Stimulated activated CD8-positive, alpha-beta memory T cell treated with anti-CD3 and anti-CD28 coated beads, Interleukin-4, amount 100 ng/mL, for 48 hours (primary cell): ENCODE results near the gene COASY.

Experiments
- DNase-seq: peaks from one replicate; pipeline ENCODE4 v3.0.0-alpha.2; 2020

COASY gene

DNA sequence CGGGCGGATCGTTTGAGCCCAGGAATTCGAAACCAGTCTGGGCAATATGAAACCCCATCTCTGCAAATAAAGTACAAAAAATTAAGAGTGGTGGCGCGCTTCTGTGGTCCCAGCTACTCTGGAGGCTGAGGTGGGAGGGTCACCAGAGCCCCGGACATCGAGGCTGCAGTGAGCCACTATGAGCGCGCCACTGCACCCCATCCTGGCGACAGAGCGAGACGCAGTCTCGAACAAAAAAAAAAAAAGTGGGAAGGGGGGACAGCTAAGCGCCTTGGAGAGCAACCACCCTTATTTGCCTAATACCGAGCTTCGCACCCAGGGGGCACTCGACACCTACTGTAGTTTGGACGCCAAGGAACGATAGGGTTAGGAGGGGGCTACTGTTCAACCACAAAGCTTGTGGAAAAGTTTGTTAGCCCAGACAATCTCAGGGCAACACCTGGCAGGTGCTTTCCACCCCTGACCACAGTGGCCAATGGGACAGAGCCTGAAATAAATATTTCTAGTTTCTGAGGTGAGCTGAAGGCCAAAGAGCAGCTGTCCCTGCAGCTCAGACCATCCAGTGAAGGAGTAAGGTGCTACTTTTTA, 16.4 kb downstream of the COASY start:
- peak; percentile 86 for DNase-seq

DNA sequence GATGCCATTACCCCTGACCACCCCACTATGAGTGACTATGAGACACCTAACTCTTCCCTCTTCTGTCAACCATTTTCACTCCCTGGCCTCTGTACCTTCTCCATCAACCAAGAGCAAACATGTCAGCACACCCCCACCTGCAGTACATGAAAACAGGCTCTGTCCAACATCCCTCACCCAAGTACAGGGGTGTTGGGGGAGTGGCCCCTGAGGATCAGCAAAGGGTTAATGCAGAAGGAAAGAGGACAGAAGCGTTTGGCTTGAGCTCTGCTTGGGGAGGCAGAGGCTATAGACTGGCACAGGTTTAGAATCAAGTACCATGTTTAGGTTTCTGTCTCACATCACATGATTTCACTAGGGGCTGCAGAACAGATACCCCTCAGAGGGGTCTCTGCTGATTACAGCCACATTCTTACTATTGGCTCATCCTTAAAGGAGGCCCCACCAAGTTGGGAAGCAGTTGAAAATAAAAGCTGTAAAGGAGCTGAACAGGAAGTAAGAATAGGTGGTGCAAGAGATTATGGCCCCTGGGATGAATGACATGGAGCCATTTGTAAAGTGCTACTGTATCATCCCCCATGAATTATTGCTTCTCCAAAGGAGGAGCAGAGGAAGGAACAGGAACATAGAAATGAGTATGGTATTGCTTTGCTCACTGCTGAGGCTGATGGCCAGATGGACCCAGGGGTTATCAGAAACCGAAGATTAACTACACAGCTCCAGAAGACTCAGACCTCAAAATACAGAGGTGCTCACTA, 18.0 kb downstream of the COASY start:
- DNase-seq, result no peak

DNA sequence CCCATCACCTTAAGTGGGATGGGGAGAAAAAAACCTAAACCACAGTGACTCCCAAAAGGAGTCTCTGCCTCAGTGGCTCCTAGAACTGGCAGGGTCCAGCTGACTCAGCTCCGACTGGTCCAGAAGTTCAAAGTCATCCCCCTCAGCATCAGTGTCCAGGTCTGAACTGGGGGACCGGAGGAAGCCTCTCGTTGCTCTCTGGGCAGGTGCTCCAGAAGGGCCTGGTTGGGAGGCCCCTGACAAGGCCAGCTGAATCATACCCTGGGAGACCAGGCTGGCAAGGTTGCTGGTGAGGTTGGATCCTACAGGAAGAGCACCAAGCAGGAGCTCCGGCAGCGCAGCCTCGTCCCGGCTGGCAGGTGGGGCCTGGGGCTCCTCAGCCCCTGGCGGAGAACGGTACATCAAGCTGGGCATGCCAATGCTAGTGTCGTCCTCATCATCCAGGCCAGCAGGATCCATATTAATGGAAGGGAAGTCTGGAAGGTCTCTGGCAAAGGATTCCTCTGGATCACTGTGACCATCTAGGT, 19.9 kb downstream of the COASY start:
- DNase-seq, result no peak

DNA sequence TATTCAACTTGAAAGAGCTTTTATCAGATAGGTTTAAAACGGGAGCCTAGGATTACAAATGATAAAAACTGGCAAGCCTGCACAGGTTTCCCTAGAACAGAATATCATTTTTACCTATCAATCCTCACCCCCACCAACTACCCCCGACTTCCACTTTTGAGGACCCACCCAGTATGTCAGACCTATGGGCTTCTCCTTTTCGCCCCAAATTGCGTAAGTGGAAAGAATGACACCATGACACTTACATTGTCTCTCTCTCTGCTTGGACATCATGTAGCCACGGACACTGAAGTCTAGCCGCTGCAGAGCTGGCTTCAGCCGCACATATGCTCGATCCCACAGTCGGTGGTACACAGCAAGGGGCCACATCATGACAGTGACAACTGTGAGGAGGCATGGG, 22.9 kb downstream of the COASY start:
- no peak for DNase-seq

DNA sequence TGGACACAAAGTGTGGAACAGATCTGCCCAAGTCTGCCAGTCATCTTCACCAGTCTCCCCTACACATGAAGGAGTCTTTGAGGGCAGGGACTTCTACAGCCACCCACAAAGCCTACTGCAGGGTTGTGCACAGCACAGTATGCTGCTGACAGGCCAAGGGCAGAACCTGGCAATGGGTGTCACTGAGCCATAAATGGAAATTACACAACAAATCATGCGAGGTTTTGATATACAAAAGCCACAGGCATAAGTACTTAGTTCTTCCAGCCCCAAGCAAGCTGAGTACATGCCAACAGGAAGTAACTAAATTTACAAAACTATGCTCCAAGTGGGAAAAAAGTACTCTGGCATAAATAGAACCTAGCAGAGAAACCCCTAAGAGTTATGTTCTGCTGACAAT, 23.4 kb downstream of the COASY start:
- DNase-seq, result no peak

DNA sequence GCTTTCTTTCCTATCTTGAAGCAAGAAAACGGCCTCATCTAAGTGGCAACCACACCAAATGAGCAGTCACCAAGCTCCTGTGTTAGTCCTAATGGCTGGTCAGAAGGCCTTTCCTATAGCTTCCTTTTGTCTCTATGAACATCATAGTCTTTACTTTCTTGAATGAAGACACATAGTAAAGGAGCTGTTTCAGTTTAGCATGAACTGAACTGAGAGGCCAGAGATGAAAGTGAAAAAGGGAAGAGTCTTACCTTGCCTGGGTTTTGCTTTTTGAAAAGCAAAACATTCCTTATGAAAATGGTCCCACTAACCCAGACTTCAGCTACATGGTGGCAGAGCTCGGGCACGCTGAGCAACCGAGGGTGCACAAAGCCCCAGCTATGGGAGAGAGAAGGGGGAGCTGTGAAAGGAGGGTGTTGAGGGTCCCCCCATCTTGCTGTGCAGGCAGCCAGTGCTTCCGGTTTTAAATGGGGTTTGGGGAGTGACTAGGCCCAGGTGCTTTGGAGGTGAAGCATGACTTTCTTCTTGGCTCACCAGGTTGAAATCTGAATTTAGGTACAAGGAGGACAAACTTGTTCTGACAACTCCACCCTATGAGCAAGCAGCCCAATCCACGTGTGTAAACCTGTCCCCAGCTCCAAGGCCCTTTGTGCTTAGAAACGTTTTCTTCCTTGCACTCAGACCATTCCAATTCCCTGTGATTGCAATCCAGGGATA, 24.7 kb downstream of the COASY start:
- DNase-seq, result no peak

DNA sequence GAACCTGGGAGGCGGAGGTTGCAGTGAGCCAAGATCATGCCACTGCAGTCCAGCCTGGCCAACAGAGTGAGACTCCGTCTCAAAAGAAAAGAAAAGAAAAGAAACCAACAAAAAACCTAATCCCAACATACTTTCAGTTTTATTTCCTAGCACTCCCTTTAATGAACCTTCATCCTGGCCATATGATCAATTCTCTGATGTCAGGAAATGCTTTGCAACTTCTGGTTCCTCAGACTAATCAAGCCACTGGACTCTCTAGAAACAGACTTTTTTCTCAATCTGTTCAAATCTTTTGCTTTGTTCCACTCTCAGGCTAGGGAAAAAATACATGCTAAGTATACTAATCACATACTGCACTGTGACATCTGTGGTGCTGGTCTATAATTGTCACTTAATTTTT, 28.9 kb downstream of the COASY start:
- DNase-seq, result no peak

DNA sequence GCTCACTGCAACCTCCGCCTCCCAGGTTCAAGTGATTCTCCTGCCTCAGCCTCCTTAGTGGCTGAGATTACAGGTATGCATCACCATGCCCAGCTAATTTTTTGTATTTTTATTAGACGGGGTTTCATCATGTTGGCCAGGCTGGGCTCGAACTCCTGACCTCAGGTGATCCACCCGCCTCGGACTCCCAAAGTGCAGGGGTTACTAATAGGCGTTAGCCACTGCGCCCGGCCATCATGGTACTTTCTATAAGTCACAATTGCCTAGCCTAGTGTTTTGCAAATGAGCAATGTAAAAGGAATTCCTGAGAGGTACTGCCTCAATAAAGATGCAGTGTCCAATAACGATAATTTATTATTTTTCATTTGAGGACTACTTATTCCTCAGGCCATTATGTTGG, 29.5 kb downstream of the COASY start:
- DNase-seq, result no peak

DNA sequence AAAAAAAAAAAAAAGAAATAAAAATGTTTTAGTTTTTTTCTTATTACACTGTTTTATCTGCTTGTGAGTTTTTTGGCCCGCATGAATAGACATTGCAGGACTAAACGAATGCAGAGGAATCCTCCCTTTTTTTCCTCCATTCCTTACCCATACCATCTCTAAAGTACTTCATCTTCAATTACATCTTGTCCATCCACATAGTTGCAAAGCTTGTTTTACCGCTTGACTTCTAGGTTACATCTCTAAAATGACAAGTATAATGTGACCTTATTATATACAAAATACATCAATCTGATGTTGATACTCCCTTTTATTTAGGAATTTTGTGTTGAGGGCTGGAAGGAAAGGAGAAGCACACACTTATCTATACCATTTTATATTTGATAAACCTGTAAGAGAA, 34.4 kb downstream of the COASY start:
- DNase-seq, result no peak

DNA sequence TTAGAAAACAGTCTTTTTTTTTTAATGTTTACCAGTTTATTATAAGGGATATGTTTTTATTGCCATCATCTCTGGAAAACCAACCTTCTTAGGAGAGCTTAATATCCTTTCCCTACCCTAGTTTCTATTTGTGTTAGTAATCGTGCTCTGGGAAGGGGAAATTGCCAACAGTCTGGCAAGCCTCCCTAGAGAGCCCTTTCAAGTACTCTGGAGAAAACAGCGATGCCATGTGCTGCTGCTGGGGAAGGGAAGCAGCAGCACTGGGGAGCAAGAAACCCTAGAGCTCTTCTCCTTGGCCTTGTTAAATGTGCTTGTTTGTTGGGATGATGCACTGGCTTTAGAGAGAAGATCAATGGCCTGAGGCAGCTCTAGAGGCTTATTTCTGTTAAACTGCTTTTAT, 37.0 kb downstream of the COASY start:
- DNase-seq, result no peak

DNA sequence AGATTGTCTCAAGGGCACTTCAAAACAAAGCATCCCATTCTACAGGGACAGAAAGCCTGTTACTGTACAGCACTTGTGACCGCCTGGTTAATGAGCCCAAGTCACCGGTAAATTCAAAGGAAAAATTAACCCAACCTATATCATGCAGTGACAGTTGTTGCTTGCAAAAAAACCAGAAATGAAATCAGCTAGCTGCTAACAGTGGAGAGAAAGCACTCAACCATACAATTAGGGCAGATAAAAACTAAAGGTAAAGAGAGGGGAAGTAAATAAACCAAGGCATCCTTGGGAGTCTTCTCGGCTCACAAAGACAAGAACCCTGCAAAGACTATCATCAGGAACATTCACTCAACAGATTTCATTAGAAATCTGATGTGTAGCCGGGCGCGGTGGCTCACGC, 41.4 kb downstream of the COASY start:
- DNase-seq, result no peak

DNA sequence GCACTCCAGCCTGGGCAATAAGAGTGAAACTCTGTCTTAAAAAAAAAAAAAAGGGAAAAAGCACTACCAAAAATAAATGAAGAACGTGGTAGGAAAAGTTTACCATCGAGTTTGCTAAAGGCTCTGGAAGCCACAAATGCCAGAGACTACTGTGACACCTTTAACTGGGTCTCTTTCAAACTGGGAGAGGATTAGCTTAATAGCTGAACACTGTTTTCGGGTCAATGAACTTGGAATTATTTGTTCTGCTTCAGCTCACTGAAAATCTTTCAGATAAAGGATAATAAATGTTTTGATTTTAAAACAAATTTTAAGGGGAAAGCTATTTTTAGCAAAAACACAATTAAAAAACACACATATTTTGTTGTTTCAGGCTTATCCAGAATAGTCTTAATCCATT, 45.8 kb downstream of the COASY start:
- no peak for DNase-seq

DNA sequence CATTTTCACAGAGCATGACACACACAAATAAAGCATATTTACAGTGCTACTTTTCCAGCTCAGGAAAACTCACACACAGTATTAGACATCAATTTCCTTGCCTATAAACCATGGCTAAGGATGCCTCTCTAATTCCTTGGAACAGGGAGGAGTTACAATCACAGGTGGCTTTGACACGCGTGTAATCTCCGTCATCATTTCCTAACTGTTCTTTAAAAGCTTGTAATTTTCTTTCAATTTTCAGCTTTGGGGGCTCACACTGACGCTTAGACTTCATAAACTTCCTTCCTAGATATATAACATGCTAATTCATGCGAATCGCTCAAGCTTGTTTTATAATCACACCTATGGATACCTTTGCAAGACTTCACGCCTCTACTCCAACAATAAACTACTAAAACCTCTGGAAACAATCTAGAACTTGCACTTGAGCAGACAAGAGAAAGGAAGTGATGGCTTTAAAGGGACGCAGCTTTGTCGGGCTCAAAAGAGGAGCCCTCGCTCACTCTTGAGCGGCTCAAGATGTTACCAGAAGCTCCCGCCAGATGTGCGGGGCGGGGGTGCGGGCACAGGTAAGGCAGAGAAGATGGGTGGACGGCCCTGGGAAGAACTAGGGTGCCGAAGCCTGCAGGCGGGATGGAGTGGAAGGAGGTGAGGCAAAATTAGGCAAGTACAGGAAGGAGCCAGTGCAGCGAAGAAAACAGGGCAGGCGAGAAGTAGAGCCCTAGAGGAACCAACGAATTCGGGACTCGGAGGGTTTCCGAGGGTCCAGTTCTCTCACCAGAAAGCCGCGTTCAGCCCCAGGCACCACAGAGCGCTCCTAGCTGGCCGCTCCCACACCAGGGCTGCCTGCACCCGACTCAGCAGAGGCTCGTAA, 46.6 kb downstream of the COASY start:
- DNase-seq, result peak; percentile 49

DNA sequence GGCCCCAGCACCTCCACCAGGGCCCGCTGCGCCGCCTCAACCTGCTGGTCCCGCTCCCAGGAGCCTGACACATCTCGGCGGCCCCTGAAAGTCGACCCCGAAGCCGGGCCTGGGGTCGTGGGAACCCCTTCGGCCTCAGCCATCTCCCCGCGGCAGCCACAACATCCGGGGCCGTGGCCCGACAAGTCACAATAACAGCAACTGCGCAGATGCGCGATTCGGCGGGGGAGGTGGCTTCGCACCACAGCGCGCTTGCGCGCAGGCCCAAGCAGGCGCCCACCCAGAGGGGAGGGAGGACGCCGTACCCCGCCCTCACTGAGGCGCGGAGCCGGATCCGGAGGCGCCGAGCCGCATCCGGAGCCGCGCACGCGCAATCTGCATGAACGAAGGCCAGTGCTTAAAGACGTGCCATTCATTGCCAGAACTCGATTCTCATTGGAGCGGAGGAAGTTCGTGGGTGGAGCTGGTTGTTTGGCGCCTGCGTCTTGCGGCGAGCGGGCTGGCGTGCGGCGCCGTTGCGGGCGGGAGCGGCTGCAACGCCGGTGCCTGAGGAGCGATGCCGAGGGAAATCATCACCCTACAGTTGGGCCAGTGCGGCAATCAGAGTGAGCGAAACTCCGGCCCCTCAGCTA, 47.4 kb downstream of the COASY start, which contains the start of the genes RETREG3 and TUBG1:
RETREG3 (minus strand) TSS at position 193 of the 632 bp plus-strand sequence; CDS start at position 143, 50 bp downstream.
TUBG1 (plus strand) TSS at position 502 of the 632 bp plus-strand sequence; CDS start at position 557, 55 bp downstream.
- DNase-seq, result peak; percentile 99

DNA sequence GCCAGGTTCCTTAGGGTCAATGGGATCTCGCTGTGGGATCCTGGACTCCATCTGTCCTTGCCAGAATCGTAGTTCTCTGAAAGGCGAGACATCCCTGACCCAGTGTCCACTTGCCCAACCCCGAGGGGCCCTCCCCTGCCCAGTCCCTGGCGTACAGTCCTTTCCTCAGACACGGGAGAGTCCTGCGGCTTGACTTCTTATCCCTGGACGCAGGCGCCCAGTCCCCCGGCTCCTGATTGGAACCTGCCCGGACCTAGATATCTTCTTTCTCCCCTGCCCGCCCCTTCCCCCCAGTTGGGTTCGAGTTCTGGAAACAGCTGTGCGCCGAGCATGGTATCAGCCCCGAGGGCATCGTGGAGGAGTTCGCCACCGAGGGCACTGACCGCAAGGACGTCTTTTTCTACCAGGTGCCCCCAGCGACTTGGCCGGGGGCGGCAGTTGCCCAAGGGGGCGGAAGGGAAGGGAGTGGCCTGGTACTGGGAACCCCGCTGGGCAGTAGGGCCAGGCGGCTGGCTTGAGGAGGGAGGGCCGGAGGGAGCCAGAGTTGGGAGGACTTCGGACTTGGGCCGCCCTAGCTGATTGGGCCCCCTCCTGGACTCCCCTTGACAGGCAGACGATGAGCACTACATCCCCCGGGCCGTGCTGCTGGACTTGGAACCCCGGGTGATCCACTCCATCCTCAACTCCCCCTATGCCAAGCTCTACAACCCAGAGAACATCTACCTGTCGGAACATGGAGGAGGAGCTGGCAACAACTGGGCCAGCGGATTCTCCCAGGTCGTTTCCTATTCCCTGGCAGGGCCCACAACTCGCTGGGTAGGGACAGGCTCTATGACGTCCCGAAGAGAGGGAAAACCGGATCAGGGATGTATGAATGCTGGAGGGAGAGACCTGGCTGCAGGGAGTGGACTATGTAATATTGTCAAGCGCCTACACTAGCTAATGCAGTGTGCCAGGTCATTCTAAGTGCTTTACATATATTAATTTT, 48.2 kb downstream of the COASY start:
- peak; percentile 51 for DNase-seq

DNA sequence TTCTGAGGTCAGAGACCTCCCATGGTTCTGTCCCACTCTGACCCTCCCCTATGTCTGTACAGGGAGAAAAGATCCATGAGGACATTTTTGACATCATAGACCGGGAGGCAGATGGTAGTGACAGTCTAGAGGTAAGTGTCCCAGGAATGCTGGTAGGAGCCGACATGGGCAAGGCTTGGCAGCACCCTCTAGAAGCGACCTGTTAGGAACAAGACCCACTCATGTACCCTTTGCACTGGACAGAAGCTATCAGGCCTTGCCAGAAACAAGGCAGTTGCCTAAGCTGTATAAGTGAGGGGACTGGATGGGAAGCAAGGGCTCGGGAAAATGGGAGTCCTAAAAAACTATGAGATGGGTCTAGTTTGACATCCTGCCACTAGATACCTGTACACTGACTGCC, 50.1 kb downstream of the COASY start:
- no peak for DNase-seq

DNA sequence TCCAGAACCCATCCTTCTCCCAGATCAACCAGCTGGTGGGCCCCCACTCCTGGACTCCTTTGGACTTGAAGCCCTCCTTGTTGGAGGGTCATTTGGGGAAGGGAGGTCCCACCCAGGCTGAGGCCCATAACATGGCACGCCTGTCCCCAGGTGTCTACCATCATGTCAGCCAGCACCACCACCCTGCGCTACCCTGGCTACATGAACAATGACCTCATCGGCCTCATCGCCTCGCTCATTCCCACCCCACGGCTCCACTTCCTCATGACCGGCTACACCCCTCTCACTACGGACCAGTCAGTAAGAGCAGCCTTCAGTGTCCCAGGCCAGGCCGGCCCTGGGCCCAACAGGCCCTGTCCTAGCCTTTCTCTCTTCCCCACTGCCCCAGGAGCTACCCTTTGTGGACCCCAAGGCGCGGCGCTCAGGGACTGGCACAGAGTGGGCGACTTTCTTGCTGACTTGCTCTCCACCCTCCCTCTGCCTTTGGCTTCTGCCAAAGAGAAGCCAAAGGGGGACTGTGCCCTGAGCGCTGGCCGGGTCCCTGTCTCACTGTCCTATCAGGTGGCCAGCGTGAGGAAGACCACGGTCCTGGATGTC, 51.8 kb downstream of the COASY start:
- DNase-seq, result no peak
